Measurements from ENCODE around the gene SLC16A9.

Gene SLC16A9

DNA sequence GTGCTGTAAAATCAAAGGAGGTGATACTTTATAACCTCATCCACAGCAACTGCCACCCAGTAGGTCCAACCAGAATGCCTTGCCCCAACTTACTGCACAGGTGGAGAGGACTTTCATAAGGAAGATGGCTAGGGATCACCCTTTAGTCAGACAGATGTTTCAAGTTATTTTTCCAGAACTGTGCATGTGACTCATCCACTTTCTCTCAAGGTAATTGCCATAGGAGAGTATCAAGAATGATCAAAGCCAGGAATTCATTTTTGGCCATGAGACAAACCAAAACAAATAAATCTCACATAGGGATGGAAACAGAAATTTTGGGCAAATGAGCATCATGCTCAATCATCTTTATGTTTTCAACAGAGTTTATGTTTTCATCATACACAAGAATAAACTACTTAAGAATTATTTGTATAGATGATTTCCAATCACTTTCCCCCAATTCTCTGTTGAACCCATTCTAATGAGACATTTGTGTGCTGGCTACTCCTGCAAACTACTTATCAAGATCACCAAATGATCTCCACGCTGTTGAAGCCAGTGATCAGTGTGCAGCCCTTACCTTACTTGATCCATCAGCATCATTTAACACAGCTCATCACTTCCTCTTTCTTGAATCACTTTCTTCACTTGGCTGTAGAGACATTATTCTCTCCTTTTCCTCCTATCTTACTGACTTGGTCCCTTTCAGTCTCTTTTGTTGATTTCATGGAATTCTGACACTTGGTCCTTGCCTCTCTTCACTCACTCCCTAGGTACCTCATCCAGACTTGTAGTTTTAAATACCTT, 74.0 kb downstream of the SLC16A9 start:
- no peaks in the 10 kb centered on the region for H3K4me1 ChIP-seq (ENCODE audit: insufficient read depth, low read length)
- no peaks in the 10 kb centered on the region for H3K36me3 ChIP-seq (ENCODE audit: insufficient read depth, low read length)
- H3K9me3 ChIP-seq (ENCODE audit: control insufficient read depth, insufficient read depth, low read length), result no peaks in the 10 kb centered on the region
- no peak overlapping the region for H3K9ac ChIP-seq (ENCODE audit: low read depth, low read length)

DNA sequence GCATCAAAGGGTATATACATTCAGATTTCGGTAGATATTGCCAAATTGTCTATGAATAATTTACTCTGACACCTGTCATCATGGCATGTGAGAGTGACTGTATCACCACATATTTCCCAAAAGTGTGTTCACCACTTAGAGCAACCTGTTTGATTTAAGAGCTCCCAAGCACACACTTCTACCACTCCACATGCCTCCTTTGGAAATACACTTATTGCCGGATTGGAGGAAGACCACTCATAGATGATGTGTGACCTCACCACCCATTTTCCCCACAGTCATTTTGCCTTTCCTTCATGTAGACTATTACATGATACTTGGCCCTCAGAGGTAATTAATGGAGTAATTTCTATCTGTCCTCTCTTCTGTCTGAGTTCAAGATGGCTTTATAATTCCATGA, 75.5 kb downstream of the SLC16A9 start:
- Histone ChIP-seq H3K9me3 (ENCODE audit: control insufficient read depth, insufficient read depth, low read length) (no peaks in the 10 kb centered on the region), H3K9ac (ENCODE audit: low read depth, low read length) (no peak overlapping the region), H3K4me1 (ENCODE audit: insufficient read depth, low read length) (no peaks in the 10 kb centered on the region), H3K36me3 (ENCODE audit: insufficient read depth, low read length) (no peaks in the 10 kb centered on the region)

GRCh38 chr10:59633063-59633462, 76.6 kb downstream of the SLC16A9 start:
- Histone ChIP-seq H3K4me1 (ENCODE audit: insufficient read depth, low read length) (no peaks in the 10 kb centered on the region), H3K36me3 (ENCODE audit: insufficient read depth, low read length) (no peaks in the 10 kb centered on the region), H3K9ac (ENCODE audit: low read depth, low read length) (no peak overlapping the region), H3K9me3 (ENCODE audit: control insufficient read depth, insufficient read depth, low read length) (no peaks in the 10 kb centered on the region)

- no peaks in the 10 kb centered on the region for H3K9me3 ChIP-seq (ENCODE audit: control insufficient read depth, insufficient read depth, low read length)
- no peaks in the 10 kb centered on the region for H3K36me3 ChIP-seq (ENCODE audit: insufficient read depth, low read length)
- no peaks in the 10 kb centered on the region for H3K4me1 ChIP-seq (ENCODE audit: insufficient read depth, low read length)
- no peak overlapping the region for H3K9ac ChIP-seq (ENCODE audit: low read depth, low read length)
These were observed 77.5 kb downstream of the SLC16A9 start for GRCh38 chr10:59631882-59632807.

- no peaks in the 10 kb centered on the region for H3K9me3 ChIP-seq (ENCODE audit: control insufficient read depth, insufficient read depth, low read length)
- H3K4me1 ChIP-seq (ENCODE audit: insufficient read depth, low read length), result peaks cover 6% of the 10 kb centered on the region; the same call in 1 of the 2 replicates
- no peak overlapping the region for H3K9ac ChIP-seq (ENCODE audit: low read depth, low read length)
- H3K36me3 ChIP-seq (ENCODE audit: insufficient read depth, low read length), result no peaks in the 10 kb centered on the region
These were observed 78.4 kb downstream of the SLC16A9 start for GRCh38 chr10:59631237-59631636.

GRCh38 chr10:59628965-59629364, 80.7 kb downstream of the SLC16A9 start:
- H3K4me1 ChIP-seq (ENCODE audit: insufficient read depth, low read length), result peaks cover 8% of the 10 kb centered on the region; the same call in 1 of the 2 replicates
- H3K36me3 ChIP-seq (ENCODE audit: insufficient read depth, low read length), result no peaks in the 10 kb centered on the region
- H3K9me3 ChIP-seq (ENCODE audit: control insufficient read depth, insufficient read depth, low read length), result no peaks in the 10 kb centered on the region
- H3K9ac ChIP-seq (ENCODE audit: low read depth, low read length), result no peak overlapping the region

- Histone ChIP-seq H3K4me1 (ENCODE audit: insufficient read depth, low read length) (peaks cover 8% of the 10 kb centered on the region; the same call in 1 of the 2 replicates), H3K9me3 (ENCODE audit: control insufficient read depth, insufficient read depth, low read length) (no peaks in the 10 kb centered on the region), H3K9ac (ENCODE audit: low read depth, low read length) (no peak overlapping the region), H3K36me3 (ENCODE audit: insufficient read depth, low read length) (no peaks in the 10 kb centered on the region)
These were observed 81.2 kb downstream of the SLC16A9 start for GRCh38 chr10:59628456-59628855.

DNA sequence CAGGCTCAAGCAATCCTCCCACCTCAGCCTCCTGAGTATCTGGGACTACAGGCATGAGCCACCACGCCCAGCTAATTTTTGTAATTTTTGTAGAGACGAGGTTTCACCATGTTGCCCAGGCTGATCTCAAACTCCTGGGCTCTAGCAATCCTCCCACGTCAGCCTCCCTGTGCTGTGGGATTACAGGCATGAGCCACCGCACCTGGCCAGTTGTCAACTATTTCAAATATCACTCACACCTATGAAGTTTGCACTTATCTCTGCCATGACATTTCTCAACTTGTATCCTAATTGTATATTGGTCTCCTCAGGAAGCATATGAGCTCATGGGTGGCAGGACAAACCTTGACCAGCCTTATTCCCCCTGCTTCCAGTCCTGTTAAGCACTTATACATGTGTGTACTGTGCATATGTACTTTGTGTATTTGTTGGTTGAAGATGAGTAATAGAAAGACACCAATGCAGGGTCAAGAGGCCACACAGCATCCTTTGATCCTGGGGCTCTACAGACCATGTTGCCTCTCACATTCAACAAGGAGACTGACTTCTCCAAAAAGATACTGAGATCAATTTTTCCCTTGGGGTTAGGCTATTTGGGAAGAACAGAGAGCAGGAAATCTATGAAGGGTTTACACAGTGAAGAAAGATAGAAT, 82.2 kb downstream of the SLC16A9 start:
- Histone ChIP-seq H3K9ac (ENCODE audit: low read depth, low read length) (no peak overlapping the region), H3K9me3 (ENCODE audit: control insufficient read depth, insufficient read depth, low read length) (no peaks in the 10 kb centered on the region), H3K4me1 (ENCODE audit: insufficient read depth, low read length) (peaks cover 8% of the 10 kb centered on the region; the same call in 1 of the 2 replicates), H3K36me3 (ENCODE audit: insufficient read depth, low read length) (no peaks in the 10 kb centered on the region)

DNA sequence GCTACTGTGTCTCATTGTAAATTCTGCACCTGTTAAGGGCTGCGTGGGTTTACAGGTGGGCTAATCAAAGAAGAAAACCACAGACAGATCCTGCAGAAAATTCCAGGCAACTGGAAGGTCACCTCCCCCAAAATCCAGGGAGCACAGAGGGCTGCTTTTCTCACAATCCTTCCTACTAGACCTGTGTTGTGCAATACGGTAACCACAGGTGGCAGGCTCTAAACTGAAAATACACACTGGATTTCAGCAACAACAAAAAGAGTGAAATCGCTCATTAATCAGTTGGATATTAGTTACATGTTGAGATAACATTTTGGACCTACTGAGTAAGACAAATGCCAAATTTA, 83.2 kb downstream of the SLC16A9 start:
- H3K9ac ChIP-seq (ENCODE audit: low read depth, low read length), result no peak overlapping the region

DNA sequence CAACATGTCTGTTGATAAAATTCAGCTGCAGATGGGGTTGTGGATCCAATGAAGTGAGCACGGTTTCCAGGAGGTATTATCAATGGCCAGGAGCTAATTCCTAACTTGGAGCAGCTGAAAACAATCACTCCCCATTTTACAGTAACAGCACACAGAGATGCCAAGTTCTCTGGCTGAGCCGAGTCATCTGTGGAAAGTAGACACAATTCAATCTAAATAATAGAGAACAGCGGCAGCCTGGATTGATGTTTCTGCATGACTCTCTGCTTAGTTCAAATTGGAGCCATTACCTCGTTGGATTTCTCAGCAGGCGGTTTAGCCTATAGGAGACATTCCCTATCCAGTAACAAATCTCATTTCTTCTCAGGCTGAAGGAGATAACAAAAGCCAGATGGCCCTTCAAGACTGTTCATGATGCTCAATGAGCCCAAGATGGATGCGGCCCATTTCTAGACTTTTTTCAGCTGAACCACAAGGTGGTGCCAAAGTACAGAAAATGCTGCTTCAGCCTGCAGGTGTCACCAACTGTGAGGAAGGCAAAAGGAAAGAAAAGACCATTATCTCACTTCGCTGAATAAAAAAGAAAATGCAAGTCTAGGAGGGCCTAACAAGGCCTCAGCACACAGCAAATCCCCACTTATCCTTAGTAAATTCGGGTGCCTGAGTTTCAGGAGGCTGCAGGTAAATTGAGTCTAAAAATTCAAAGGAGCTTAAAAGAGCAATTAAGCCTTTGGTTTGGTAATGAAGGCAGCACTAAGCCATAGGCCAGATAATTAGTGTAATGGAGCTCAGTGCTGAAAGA, 83.7 kb downstream of the SLC16A9 start:
- Histone ChIP-seq H3K9me3 (ENCODE audit: control insufficient read depth, insufficient read depth, low read length) (no peaks in the 10 kb centered on the region), H3K4me1 (ENCODE audit: insufficient read depth, low read length) (peaks cover 8% of the 10 kb centered on the region; the same call in 1 of the 2 replicates), H3K36me3 (ENCODE audit: insufficient read depth, low read length) (no peaks in the 10 kb centered on the region), H3K9ac (ENCODE audit: low read depth, low read length) (no peak overlapping the region)

More for the DNA sequence above, 83.2 kb downstream of the SLC16A9 start:
- no peaks in the 10 kb centered on the region for H3K9me3 ChIP-seq (ENCODE audit: control insufficient read depth, insufficient read depth, low read length)
- H3K36me3 ChIP-seq (ENCODE audit: insufficient read depth, low read length), result no peaks in the 10 kb centered on the region
- peaks cover 8% of the 10 kb centered on the region; the same call in 1 of the 2 replicates for H3K4me1 ChIP-seq (ENCODE audit: insufficient read depth, low read length)

- H3K36me3 ChIP-seq (ENCODE audit: insufficient read depth, low read length), result no peaks in the 10 kb centered on the region
- no peaks in the 10 kb centered on the region for H3K9me3 ChIP-seq (ENCODE audit: control insufficient read depth, insufficient read depth, low read length)
- peaks cover 8% of the 10 kb centered on the region; the same call in 1 of the 2 replicates for H3K4me1 ChIP-seq (ENCODE audit: insufficient read depth, low read length)
- H3K9ac ChIP-seq (ENCODE audit: low read depth, low read length), result no peak overlapping the region
These were observed 84.7 kb downstream of the SLC16A9 start for GRCh38 chr10:59624951-59625350.

DNA sequence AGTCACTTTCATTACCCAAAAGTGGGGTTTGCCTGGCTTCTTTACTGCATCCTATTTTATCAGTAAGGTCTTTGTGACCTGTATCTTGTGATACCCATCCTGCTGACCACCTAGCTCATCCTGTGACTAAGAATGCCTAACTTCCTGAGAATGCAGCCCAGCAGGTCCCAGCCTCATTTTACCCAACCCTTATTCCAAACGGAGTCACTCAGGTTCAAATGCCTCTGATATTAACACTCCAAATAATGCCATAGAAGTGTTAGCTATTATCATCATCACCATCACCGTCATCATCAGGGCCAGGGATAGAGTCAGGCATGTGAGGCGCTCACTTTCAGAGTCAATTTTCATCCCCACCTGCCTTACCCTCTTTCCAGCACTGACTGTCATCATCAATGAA, 85.5 kb downstream of the SLC16A9 start:
- no peaks in the 10 kb centered on the region for H3K9me3 ChIP-seq (ENCODE audit: control insufficient read depth, insufficient read depth, low read length)
- no peaks in the 10 kb centered on the region for H3K36me3 ChIP-seq (ENCODE audit: insufficient read depth, low read length)
- peaks cover 8% of the 10 kb centered on the region; the same call in 1 of the 2 replicates for H3K4me1 ChIP-seq (ENCODE audit: insufficient read depth, low read length)
- no peak overlapping the region for H3K9ac ChIP-seq (ENCODE audit: low read depth, low read length)

DNA sequence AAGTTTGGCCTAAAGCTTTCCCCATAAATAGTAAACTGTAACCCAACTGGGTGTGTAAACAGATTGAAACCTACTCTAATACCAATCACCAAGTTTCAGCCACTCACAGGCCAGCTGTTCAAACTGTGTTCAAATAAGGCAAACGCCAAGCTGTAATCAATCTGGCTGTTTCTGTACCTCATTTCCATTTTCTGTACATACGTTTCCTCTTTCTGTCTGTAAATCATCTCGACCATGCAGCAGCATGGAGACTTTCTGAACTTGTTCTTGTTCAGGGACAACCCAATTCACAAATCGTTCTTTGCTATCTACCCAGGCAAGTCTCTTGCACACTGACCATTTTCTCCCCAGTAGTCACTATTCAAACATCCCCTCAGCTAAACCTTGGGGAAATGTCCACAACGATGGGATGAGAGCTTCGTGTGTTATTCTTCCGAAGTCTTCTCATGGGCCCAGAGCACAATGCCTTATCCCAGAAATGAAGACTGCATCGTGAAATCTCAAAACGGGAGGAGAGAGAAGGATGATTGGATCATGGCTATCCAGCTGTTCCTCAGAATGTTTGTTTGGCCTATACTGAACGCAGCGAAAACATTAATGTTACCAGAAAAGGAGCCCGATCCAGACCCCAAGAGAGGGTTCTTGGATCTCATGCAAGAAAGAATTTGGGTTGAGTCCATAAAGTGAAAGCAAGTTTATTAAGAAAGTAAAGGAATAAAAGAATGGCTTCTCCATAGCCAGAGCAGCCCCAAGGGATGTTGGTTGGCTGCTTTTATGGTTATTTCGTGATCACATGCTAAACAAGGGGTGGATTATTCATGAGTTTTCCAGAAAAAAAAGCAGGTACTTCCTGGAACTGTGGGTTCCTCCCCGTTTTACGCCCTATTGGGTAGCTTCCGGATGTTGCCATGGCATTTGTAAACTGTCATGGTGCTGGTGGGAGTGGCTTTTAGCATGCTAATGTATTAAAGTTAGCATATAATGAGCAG, 86.2 kb downstream of the SLC16A9 start:
- H3K9ac ChIP-seq (ENCODE audit: low read depth, low read length), result no peak overlapping the region
- H3K36me3 ChIP-seq (ENCODE audit: insufficient read depth, low read length), result no peaks in the 10 kb centered on the region
- H3K4me1 ChIP-seq (ENCODE audit: insufficient read depth, low read length), result peaks cover 8% of the 10 kb centered on the region; the same call in 1 of the 2 replicates
- no peaks in the 10 kb centered on the region for H3K9me3 ChIP-seq (ENCODE audit: control insufficient read depth, insufficient read depth, low read length)
